ENCODE measurements around the gene SFRP5.

Gene SFRP5, protein sequence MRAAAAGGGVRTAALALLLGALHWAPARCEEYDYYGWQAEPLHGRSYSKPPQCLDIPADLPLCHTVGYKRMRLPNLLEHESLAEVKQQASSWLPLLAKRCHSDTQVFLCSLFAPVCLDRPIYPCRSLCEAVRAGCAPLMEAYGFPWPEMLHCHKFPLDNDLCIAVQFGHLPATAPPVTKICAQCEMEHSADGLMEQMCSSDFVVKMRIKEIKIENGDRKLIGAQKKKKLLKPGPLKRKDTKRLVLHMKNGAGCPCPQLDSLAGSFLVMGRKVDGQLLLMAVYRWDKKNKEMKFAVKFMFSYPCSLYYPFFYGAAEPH

DNA sequence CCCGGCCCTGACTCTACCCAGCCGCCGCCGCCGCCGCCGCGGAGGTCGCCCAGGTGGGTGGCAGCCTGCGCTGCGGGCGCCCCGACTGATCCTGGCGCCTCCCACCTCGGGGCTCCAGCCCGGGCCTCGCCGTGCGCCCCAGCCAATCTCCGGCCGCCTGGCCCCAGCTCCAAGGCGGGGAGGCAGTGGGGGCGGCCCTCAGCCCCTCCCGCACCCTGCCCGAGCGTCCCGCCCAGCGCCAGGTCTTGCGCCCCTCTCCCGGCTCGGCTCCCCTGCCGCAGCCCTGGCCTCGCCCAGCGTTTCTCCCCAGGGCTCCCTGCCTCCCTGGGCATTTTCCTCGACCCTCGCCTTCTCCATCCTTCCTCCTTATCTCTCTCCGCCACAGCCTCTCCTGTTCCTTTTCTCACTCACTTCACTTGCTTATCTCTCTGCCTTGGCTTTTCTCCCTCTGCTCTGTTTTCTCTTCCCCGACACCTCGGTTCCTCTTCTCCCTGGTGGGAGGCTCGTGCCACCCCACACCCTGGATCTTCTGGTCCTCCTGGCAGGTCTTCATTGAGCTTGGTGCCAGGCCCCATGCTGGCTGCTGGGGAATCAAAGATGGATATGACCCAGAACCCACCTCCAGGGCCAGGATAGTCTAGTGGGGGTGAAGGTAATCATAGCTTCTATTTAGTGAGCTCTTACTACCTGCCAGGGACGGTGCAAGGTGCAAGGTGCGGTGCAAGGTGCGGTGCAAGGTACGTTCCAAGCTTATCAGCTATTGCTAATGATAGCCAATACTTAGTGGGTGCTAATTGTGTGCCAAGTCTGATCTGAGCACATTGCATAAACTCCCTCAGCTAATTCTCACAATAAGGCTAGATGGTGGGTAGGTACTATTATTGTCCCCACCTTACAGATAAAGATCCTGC, at the start of gene SFRP5:
TSS of gene SFRP5 (minus strand) at position 87 of the 911 bp plus-strand sequence. CDS start 166 bp downstream, outside the sequence.
- H3K4me3 ChIP-seq (ENCODE audit: low read depth, low read length), result no peak within 1 kb of the TSS
- TF ChIP-seq, protein P1, sequence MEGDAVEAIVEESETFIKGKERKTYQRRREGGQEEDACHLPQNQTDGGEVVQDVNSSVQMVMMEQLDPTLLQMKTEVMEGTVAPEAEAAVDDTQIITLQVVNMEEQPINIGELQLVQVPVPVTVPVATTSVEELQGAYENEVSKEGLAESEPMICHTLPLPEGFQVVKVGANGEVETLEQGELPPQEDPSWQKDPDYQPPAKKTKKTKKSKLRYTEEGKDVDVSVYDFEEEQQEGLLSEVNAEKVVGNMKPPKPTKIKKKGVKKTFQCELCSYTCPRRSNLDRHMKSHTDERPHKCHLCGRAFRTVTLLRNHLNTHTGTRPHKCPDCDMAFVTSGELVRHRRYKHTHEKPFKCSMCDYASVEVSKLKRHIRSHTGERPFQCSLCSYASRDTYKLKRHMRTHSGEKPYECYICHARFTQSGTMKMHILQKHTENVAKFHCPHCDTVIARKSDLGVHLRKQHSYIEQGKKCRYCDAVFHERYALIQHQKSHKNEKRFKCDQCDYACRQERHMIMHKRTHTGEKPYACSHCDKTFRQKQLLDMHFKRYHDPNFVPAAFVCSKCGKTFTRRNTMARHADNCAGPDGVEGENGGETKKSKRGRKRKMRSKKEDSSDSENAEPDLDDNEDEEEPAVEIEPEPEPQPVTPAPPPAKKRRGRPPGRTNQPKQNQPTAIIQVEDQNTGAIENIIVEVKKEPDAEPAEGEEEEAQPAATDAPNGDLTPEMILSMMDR (IDR thresholded peaks at IDR 0.05; ENCODE audit: borderline replicate concordance, insufficient read depth, low read depth, low read length), result no peak

DNA sequence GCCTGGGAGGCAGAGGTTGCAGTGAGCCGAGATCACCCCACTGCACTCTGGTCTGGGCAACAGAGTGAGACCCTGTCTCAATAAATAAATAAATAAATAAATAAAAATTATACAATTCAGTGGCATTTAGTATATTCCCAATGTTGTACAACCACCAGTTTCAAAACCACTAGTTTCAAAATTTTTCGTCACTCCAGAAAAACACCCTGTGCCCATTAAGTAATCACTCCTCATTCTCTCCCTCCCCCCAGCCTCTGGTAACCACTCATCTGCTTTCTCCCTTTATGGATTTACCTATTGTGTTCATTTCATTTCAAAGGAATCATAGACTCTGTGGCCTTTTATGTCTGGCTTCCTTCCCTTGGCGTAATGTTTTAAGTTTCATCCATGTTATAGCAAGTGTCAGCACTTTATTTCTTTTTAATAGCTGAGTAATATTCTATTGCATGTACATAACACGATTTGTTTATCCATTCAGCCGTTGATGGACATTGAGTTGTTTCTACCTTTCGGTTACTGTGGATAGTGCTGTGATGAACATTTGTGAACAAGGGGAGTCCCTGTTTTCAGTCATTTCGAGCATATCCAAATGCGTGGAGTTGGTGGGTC, 48.4 kb upstream of the SFRP5 start:
- no peak overlapping the region for H3K4me3 ChIP-seq (ENCODE audit: low read depth, low read length)
- TF ChIP-seq, protein P1 (IDR thresholded peaks at IDR 0.05; ENCODE audit: borderline replicate concordance, insufficient read depth, low read depth, low read length), result no peak

DNA sequence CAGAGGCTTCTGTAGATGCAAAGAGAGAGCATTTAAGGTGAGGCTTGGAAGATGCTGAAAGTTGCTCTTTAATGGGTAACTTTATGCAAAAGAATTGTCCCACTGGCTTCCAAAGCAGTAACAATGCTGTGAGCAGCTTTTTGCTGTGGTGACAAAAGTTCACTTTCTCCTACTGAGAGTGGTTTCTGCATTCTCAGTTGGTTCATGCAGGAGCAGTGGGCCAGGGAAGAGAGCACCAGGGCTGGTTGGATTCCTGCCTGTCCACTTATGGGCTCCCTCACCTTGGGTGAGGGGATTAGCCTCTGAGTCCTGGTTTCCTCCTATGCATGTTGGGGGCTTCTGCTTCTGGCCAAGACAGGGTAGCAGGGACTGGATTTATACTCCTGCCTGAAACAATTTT, 46.8 kb upstream of the SFRP5 start:
- no peak overlapping the region for H3K4me3 ChIP-seq (ENCODE audit: low read depth, low read length)
- TF ChIP-seq, protein P1 (IDR thresholded peaks at IDR 0.05; ENCODE audit: borderline replicate concordance, insufficient read depth, low read depth, low read length), result no peak

DNA sequence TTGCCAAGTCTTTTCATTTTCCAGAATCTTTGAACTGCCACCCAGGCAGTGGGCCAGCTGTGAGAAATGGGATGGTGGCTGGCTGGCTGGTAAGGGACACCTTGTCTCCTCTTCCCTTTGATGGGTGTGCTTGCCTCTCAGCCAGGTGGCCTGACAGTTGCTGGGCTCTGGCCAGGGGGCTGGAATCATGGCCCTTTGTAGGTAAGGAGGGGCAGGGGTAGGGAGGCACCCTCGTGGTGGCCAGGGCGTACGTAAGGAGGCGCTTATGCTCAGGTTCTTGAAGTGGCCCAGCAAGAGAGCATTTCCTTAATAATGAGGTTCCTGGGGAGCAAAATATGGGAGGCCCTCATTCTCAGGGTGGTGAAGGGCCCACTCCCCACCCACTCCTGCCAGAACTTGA, 44.8 kb upstream of the SFRP5 start:
- no peak overlapping the region for H3K4me3 ChIP-seq (ENCODE audit: low read depth, low read length)
- TF ChIP-seq, protein P1 (IDR thresholded peaks at IDR 0.05; ENCODE audit: borderline replicate concordance, insufficient read depth, low read depth, low read length), result no peak

DNA sequence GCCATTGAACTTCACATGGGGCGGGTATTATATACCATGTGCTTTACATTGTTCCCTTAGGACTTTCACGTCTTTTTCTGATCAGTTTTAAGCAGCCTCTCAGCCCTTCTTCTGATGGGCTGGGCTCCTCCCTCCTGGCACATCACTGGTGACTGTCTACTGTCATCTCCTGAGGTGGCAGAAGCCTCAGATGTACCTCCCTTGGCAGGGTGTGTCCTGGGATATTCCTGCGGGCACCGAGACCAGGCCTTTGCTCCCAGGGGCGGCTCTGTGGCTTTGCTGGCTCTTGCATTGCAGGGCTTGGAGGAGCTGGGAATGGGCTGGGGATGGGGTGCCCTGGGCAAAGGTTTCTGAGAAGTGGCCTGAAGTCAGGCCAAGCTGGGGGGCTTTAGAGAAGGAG, 43.2 kb upstream of the SFRP5 start:
- H3K4me3 ChIP-seq (ENCODE audit: low read depth, low read length), result no peak overlapping the region
- TF ChIP-seq, protein P1 (IDR thresholded peaks at IDR 0.05; ENCODE audit: borderline replicate concordance, insufficient read depth, low read depth, low read length), result no peak

DNA sequence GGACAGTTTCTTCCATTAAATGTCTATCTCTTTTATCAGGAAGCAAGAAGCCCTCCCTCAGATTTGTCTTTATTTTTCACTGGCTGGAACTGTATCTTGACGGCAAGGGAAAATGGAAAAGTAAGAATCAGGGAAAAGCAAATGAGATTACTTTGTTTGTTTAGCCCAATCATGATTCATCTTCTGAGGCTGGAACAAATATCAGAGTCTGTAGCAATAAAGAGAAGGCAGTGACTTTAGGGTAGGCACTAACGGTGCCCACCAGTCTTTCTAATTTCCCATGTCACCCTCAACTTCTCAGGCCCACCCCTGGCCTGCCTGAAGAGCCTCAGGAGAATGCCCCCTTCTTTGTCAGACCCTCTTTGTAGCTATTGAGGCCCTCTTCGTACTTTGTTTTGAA, 41.5 kb upstream of the SFRP5 start:
- no peak overlapping the region for H3K4me3 ChIP-seq (ENCODE audit: low read depth, low read length)
- TF ChIP-seq, protein P1 (IDR thresholded peaks at IDR 0.05; ENCODE audit: borderline replicate concordance, insufficient read depth, low read depth, low read length), result no peak
